HG03565 (cell line): ENCODE measurements around the gene SLC35E2B.
"Not testable (repeated sequence)": the region's sequence is repeated elsewhere in the genome, so short reads cannot be mapped to it uniquely, and the experiment has no call there.

Source experiments
- ATAC-seq: cut with Tn5 transposase; IDR thresholded peaks from one replicate; pipeline ENCODE4 v1.9.1; 2021; ENCODE audit warnings: mild to moderate bottlenecking, moderate library complexity; ENCODE audit not compliant: unreplicated experiment

Gene SLC35E2B

DNA sequence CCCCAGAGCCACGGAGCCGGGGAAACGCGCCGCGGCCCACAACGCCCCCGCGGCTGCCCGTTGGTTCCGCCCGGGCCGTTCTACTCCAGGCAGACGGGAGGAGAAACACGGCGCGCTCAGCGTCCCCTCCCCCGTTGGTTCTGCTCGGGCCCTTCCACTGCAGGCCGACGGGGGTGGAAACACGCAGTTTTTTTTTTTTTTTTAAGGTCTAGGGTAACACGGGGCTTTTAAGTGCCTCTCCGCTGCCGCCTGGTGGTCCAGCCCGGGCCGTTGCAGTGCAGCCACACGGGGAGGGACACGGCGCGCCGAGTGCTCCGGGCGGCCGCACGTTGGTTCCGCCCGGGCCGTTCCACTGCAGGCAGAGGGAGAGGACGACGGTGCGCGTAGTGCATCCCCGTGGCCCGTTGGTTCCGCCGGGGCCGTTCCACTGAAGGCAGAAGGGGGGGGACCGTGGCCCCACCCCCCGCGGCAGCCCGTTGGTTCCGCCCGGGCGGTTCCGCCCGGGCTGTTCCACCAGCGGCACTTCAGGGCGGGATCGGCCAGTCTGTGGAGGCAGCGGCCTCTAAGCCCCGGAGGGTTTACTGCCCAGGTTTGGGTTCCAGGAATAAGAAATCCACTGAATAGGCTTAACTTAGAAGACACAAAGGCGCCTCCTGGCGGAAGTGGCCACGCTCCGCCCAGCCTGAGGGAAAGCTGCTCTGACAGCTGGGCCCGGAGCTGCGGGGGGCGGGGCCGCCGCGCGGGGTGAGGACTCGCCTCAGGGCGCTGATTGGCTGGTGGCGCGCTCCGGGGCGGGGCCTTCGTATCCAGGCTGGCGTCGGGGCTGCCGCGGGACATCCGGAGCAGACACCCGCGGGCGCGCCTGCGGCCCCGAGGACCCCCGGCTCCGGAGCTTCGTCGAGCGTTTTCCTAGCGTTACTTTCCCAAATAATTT, at the start of gene SLC35E2B:
SLC35E2B (minus strand) TSS at position 82 of the 934 bp plus-strand sequence. CDS start 16,096 bp downstream, outside the sequence.
- peak; percentile 61 for ATAC-seq

DNA sequence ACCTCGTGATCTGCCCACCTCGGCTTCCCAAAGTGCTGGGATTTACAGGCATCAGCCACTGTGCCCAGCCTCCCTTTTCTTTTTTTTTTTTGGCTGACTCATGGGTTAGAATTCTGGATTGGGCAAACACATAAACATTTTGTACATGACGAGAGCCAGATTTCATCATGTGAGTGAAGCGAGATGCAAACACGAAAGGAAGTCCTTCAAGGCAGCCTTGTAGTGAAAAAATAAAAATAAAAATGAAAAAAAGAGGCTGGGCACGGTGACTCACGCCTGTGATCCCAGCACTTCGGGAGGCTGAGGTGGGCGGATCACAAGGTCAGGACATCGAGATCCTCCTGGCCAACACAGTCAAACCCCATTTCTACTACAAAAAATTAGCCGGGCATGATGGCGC, 48.4 kb upstream of the SLC35E2B start:
- not testable (repeated sequence) for ATAC-seq

DNA sequence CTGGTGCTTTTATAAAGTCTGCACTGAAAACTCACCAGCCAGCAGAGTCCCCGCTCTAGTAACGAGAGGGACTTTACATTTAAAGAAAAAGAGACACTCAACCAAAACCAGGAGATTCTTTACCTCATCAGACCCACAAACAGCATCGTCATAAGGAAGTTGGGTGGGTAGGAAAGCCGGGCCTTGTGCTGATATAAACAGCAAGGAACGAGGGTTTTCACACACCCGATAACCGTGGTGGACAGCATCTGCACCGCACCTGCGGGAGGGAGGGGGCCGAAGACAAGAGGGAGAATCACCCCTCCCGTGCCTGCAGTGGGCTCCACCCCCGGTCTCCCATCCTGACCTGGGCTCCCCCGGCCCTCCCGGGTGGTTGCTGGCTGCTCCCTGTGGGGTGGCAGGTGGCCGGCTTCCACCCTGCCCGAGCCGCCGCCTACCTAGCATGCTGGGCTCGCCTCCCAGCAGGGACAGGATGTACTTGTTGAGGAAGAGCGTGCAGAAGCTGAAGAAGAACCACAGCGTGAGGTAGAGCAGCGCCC, 46.3 kb upstream of the SLC35E2B start:
- ATAC-seq = not testable (repeated sequence)

DNA sequence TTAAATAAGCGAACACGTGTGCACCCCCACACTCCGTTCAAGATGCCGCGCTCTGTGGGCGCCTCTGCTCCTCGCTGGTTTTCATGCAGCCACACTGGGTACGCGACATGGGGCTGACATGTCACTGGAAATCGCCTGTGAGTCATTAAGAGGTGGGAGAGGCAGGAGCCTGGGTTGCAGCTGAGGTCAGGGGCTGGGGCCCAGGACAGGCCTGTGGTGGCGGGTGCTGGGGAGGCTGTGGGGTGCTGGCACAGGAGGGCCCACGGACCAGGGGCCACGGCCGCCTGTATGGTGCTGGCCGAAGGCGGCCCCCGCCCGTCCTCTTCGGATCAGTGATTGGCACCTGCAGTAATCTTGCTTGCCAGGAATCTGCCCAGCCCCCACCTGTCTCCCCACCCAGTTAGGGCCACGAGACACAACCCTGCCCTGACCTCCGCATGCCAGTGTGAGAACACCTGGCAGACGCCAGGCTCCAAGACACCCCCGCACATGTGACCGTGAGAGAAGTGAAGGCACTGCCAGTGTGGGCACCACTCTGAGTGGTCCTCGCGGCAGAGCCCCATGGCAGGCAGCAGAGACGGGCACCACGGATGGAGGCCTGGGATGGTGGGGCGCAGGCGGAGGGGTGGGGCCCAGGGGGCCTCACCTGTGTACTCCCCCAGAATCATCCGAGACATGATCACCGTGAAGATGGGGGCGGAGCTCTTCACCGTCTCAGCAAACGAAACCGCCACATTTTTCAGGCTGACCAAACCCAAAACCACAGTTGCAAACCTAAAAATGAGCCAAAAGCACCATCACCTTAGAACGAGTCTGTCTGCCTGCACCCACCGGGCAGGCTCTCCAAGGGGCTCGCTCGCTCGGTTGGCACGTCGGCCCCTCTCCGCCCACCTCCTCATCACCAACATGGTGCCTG, 45.3 kb upstream of the SLC35E2B start:
- ATAC-seq = not testable (repeated sequence)

DNA sequence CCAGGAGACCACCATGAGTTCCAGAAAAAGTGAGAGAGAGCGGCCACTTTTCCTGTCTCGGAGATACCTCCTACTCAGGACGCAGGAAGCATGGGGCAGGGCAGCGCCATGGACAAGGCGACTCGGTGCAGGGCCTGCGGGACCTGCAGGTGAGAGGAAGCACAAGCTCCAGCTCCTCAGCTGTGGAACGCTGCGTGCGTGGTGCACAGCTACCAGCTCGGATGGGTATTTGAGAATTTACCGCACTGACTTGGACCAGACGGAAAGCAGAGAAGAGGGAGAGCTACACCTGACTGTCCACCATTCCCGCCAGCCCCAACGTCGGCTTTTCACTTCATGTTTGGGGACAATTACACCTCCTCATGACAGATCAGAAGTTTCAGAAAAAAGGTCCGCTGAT, 39.8 kb upstream of the SLC35E2B start:
- no peak for ATAC-seq

DNA sequence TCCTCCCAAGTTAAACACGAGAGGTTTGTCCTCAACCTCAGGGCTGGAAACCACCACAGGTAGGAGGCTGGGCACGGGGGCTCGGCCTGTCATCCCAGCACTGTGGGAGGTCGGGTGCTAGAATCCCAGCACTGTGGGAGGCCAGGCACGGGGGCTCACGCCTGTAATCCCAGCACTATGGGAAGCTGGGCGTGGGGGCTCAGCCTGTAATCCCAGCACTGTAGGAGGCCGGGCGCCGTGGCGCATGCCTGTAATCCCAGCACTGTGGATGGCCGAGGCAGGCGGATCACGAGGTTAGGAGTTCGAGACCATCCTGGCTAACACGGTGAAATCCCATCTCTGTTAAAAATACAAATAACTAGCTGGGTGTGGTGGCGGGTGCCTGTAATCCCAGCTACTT, 38.3 kb upstream of the SLC35E2B start:
- ATAC-seq = no peak

DNA sequence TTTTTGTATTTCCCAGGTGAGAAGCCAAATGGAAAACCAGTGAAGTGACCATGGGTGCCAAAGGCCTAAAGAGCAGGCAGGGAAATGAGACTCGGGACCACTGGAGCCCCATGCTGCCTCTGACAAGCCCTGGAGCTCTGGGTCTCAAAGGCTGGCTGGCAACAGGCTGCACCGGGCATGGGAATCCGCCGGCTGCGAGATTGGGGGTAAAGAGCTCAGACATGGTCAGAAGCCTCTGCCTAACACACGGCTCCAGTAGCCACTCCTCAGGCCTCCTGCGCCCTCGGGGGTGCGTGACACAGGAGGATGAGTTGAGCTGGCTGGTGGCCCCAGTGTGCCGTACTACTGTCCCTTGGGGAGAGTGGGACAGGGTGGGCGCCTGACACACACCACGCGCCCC, 37.6 kb upstream of the SLC35E2B start:
- not testable (repeated sequence) for ATAC-seq

DNA sequence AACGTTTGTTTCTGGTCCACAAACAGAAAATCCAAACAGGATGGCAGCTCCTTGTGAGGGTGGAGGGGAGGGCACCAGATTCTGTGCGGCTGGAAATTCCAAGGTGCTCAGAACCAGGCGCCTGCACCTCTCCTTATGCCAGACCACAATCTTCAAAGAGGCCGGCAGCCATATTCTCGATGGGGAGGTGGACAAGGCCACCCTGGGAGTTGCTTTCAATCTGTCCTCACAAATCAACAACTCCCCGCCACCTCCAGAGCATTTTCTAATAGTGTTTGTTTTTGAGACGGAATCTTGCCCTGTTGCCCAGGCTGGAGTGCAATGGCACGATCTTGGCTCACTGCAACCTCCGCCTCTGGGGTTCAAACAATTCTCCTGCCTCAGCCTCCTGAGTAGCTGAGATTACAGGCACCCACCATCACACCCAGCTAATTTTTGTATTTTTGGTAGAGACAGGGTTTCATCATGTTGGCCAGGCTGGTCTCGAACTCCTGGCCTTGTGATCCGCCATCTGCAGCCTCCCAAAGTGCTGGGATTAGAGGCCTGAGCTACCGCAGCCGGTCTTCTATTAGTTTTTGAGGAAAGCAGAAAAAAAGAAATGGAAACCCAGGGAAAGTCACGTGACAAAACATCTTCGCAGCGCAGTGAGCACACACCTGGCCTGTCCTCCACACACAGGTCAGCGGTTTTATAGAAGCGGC, 36.7 kb upstream of the SLC35E2B start:
- ATAC-seq = not testable (repeated sequence)

DNA sequence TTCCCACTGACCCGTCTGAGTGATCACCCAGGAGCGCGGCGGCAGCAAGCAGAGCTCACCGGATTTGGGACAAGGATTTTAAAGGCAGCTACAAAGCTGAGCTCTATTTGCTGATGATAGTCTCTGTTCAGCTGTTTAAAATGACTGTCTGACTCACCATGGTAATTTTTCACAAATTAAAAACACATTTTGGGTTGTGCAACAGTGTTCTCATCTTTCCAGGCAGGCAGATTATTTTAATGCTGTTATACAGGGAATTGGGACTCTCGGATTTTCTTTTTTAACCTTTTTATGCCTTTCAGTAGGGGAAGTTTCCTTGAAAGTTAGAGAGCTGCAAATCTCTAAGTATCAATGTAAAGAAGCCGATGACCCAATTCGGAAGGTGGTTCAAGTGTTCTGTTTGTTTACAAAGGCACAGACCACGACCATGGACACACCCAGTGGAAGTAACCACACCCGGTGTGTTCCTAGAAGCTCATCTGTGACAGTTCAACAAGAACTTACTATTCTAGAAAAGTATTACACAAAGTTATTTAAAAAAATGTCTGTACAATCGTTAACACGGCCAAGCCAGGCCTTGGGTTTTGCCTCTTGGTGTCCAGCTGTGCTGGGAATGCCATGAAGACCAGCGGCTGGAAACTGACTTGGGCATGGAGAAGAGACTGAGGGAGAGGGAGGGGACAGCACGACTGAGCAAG, 35.9 kb upstream of the SLC35E2B start:
- ATAC-seq = not testable (repeated sequence)

DNA sequence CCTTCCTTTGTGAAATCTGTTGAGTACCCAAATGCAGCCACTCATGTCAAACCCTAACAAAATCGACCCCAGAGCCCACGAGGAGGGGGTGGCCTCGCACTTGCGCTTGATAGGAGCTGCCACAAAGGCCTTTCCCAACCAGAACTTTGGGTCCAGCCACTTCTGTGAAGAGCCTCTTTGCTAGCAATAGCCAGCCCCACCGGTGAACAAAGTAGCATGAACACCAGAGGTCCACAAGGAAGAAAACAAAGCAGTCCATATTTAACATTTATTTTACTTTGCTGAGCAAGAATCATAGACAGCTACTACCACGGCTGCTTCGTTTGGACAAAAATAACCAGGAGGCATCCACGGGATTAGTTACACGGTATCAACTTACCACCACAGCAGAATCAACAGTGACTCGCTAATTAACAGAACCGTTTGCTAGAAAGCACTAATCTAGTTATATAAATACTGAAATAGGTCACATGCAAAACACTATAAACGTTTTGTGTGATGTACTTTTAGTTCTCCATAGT, 34.6 kb upstream of the SLC35E2B start:
- not testable (repeated sequence) for ATAC-seq

DNA sequence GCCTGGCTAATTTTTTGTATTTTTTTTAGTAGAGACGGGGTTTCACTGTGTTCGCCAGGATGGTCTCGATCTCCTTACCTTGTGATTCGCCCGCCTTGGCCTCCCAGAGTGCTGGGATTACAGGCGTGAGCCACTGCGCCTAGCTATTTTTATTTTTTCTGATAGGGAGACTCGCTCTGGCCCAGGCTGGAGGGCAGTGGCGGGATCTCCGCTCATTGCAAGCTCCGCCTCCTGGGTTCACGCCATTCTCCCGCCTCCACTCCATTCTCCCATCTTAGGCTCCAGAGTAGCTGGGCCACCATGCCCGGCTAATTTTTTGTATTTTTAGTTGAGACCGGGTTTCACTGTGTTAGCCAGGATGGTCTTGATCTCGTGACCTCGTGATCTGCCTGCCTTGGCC, 33.5 kb upstream of the SLC35E2B start:
- not testable (repeated sequence) for ATAC-seq

DNA sequence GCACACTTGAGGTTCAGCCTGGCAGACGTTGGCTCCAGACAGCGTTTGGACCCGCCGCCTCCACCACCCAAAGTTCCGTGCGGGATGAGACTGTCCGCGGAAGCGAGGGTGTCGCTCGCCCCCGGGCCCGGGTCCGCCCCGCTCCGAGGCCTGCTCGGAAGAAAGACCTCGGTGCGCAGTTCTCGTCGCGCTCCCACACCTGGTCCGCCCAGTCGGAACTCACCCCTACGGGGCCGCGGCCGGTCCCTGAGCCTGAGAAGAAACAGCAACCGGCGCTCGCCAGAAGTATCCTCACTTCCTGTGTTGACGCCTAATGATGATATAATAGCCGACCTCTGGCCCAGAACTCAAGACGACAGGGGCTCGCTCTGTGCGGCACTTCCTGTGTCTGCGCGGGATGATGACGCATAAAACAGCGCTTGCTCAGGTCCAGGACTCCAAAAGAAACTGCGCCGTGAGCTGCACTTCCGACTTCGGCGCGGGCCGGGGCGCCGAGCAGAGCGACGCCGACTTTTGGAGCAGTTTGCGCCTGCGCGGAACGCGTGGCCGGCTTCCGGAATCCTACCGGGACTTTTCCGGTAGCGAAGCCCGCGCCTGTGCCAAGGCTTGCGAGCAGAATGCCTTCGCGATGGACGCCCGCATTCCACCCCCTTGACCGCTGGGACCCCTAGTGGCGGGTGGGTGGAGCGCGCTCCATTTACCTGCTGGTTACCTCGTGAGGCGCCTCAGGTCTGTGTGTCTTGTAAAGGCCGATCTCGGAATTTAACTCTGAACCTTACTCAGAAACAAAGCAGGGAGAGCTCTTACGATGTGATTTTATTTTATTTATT, 31.7 kb upstream of the SLC35E2B start, which contains the start of gene CDK11A:
CDK11A (minus strand) TSS at position 323 of the 830 bp plus-strand sequence. CDS start 1,539 bp downstream, outside the sequence.
- peak; percentile 81 for ATAC-seq

DNA sequence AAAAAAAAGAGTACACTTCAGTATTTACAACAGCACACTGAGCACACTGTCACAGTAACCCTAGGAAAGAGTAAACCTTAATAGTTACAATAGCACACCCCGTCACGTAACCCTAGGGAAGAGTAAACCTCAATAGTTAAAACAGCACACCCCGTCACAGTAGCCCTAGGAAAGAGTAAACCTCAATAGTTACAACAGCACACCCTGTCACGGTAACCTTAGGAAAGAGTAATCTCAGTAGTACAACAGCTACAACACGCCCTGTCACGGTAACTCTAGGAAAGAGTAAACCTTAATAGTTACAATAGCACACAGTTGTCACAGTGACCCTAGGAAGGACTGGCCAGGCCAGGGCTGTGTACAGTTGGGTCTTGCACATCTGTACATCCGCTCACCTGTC, 28.6 kb upstream of the SLC35E2B start:
- no peak for ATAC-seq

DNA sequence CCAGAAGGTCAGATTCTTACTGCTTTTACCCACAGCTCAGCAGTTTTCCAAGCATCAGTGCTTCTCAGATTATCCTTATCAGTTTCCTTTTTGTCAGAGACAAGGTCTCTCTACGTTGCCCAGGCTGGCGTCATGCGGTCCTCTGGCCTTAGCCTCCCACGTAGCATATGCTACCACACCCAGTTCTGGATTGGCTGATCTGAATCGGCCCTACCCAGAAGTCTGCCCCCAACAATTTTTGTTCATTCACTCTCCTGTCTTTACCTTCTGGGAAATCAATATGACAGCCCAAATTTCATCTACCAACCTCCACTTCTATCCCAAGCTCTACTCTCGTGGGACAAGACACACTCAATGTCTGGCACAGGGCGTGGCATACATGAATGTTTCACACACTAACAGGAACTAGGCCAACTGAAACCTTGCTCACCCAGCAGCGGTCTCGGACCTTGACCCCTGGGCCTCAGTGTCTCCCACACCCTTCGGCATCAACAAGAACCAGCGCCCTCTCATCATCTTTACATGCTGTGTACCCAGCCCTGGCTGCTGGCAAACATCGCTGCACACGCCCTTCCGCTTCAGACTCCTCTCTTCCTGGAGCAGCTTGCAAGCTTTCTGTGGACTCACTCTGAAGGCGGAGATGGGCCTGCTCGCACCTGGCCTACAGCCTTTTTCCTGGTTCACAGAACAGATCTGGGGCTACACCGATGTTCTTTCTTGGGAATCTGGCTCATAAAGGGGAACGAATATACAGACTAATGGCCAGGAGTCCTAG, 22.7 kb upstream of the SLC35E2B start:
- not testable (repeated sequence) for ATAC-seq

DNA sequence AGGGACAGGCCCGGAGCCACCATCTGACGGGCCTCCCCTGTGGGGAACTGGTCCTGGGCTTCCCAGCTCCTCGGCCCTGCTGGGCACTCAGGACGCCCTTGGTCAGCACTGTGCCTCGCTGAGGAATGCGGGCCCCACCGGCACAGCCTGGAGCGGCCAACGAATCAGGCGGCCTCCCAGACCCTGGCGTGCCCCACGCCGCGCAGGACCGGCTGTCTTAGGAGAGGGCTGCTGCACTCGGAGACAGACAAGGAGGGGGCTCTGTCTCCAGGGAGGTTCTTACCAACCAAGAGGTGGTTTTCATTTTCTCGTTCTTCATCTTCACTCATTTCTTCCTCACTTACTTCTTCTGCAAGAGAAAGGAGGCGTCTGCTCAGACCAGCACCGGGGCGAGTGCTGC, 15.3 kb upstream of the SLC35E2B start:
- not testable (repeated sequence) for ATAC-seq

DNA sequence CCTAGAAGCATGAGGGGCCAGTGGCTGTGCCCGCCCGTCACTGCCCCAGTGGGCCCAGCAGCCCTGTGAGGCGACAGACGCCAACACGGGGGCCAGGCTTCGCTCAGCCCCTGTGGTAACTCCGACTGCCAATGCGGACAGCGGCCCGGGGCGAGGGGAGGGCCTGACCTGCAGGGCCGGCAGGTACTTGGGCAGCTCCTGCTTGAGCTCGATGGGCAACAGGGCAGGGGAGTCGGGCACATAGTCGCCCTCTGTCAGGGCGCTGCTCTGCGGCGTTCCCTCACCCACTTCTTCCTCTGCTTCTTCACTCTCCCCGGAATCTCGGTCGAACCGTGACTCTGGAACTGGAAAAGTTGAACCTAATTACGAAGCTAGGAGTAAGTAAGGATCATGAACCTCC, 14.6 kb upstream of the SLC35E2B start:
- ATAC-seq = not testable (repeated sequence)

DNA sequence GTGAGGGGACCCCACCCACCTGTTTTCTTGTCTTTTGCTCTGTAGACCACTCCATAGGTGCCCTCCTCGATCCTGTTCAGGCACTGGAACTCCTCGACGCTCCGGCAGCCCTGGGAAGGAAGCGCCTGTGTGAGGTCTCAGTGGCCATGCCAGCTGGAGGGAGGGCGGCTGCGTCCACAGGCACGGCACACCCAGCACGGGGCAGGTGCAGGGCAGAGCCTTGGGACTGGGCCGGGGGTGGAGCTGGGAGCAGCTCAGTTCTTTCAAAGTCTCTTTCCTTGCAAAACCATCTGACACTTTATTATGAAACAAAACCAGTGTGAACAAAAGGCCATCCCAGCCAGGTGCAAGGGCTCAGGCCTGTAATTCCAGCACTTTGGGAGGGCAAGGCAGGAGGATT, 13.0 kb upstream of the SLC35E2B start:
- not testable (repeated sequence) for ATAC-seq
